HG03135 (cell line): Measurements from ENCODE around the gene SLC22A3.

Experiments
- ATAC-seq: cut with Tn5 transposase; IDR thresholded peaks from one replicate; pipeline ENCODE4 v1.9.1; 2021; ENCODE audit warnings: mild to moderate bottlenecking, moderate library complexity; ENCODE audit not compliant: unreplicated experiment

The SLC22A3 gene

GRCh38 chr6:160487116-160487515 lies 138.9 kb downstream of the SLC22A3 start:
- ATAC-seq, result no peak

- ATAC-seq, result no peak
These were observed 140.9 kb downstream of the SLC22A3 start for GRCh38 chr6:160489091-160489490.

GRCh38 chr6:160494576-160494975 lies 146.4 kb downstream of the SLC22A3 start:
- ATAC-seq, result no peak

- ATAC-seq, result no peak
These were observed 152.5 kb downstream of the SLC22A3 start for GRCh38 chr6:160500639-160501038.
